Retinal pigment epithelial cell (primary cell): Measurements from ENCODE around the gene PCARE.

Source experiments
- DNase-seq: peaks from one replicate; pipeline ENCODE4 v3.0.0-alpha.2; 2010; ENCODE audit warnings: low read depth
- H3K4me3 ChIP-seq: 2 replicates; pipeline ENCODE4 v1.5.1; 2011; ENCODE audit warnings: mild to moderate bottlenecking, low read length, control low read depth, moderate library complexity
- TF ChIP-seq, protein P1 (sequence below): conservative IDR thresholded peaks from 2 replicates; pipeline ENCODE4 v1.5.1; 2011; ENCODE audit warnings: low read depth, low read length, control low read depth, inconsistent platforms

PCARE gene

DNA sequence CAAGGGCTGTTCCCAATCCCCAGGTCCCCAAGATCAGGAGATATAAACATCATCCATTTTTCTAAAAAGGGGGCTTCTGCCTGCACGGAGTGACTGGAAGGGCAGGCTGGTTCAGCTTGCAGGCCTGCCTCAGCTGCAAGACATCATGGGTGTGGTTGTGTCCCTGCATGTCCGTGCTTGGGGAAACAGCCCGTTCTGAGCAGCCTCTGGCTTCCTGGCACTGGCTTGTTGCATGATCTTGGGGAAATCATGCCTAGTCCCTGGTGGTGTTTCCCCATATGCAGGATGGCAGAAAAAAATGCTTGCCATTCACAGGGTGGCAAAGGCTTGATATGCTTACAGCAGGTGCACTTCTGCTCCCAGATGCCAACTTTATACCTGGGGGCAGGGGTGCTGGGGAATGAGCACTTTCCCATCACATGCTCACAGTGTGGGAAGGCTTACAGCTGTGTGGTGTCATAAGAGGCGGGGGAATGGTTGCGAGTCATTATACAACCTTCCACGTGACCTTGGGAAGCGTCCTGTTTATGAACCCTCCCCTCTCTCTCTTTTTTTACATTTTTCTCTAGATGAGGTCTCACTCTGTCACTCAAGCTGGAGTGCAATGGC is 7.2 kb downstream of the PCARE start:
- no peak overlapping the region for H3K4me3 ChIP-seq
- DNase-seq: no peak
- TF ChIP-seq, protein P1, sequence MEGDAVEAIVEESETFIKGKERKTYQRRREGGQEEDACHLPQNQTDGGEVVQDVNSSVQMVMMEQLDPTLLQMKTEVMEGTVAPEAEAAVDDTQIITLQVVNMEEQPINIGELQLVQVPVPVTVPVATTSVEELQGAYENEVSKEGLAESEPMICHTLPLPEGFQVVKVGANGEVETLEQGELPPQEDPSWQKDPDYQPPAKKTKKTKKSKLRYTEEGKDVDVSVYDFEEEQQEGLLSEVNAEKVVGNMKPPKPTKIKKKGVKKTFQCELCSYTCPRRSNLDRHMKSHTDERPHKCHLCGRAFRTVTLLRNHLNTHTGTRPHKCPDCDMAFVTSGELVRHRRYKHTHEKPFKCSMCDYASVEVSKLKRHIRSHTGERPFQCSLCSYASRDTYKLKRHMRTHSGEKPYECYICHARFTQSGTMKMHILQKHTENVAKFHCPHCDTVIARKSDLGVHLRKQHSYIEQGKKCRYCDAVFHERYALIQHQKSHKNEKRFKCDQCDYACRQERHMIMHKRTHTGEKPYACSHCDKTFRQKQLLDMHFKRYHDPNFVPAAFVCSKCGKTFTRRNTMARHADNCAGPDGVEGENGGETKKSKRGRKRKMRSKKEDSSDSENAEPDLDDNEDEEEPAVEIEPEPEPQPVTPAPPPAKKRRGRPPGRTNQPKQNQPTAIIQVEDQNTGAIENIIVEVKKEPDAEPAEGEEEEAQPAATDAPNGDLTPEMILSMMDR: no peak

DNA sequence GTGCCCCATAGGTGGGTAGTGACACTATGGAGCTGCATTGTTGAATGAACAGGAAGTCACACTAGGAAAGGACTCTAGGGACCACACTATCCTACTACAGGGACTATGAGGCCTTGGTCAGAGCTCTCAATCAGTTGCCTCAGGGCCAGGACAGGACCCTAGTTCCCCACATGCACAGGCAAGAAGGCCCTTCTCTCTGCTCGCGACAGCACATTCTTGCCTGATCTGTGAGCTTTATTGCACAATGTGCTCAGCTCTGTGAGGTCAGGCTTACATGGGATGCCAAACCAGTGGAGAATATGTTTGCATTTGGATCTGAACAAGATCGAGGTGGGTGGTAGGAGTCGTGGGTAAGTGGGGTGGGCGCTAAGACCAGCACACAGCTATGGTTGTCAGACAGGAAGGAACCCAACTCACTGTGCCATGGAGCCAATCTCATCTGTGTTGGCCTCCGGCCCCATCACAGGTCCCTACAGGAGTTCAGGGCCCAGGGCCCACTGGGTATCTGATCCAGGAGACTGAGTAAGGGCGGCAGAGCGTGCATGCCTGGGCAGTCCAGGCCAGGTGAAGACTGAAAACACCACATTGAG is 8.0 kb downstream of the PCARE start:
- DNase-seq: no peak
- TF ChIP-seq, protein P1: no peak

GRCh38 chr2:29065068-29065811 is 9.1 kb downstream of the PCARE start:
- DNase-seq: no peak
- no peak overlapping the region for H3K4me3 ChIP-seq
- TF ChIP-seq, protein P1: no peak

More for the DNA sequence above, 8.0 kb downstream of the PCARE start:
- H3K4me3 ChIP-seq: no peak overlapping the region

- DNase-seq: no peak
- TF ChIP-seq, protein P1: no peak
- no peak overlapping the region for H3K4me3 ChIP-seq
Observed at GRCh38 chr2:29064746-29065067, 9.6 kb downstream of the PCARE start.

DNA sequence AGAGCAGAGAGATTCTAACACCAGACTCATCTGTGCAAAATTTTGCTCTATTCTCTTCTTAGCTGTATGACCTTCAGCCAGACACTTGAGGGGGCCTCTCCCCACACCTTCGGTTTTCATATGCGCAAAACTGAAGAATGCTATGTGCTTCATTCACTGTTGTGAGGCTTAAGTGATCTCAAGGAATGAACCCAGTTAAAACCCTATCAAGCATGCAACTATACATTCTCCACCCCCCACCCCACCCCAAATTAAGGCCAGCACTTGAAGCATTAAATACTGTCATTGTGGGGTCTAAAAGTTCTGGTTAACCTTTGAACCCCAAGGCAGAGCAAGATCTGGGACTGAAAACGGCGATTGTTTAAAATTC is 10.0 kb downstream of the PCARE start:
- no peak overlapping the region for H3K4me3 ChIP-seq
- TF ChIP-seq, protein P1: no peak
- DNase-seq: no peak

- TF ChIP-seq, protein P1: no peak
- H3K4me3 ChIP-seq: no peak overlapping the region
- no peak for DNase-seq
Observed at GRCh38 chr2:29063646-29064345, 10.5 kb downstream of the PCARE start.

- no peak for DNase-seq
Observed at GRCh38 chr2:29063056-29063455, 11.3 kb downstream of the PCARE start.

More at GRCh38 chr2:29063056-29063455, 11.3 kb downstream of the PCARE start:
- no peak overlapping the region for H3K4me3 ChIP-seq
- TF ChIP-seq, protein P1: no peak
